ENCODE results near the gene PIF1. TPM values are rescaled to one million over a fixed set of nuclear protein-coding genes. Genes with fewer than 3 reads are reported as not detected.

PIF1 gene
- total and polyA plus RNA-seq, 4 donors: 0.42 to 7.3 (median 0.64) TPM

DNA sequence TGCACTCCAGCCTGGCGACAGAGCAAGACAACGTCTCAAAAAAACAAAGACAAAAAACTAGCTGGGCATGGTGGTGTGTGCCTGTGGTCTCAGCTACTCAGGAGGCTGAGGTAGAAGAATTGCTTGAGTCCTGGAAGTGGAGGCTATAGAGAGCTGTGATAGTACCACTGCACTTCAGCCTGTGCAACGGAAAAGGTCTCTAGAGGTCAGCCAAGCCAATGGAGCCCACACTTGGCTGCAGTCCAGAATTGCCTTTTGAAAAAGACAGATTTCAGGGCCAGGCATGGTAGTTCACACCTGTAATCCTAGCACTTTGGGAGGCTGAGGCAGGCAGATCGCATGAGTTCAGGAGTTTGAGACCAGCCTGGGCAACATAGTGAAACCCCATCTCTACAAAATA is 41.7 kb downstream of the PIF1 start:
- WGBS: 71% methylated on average over 4 of the region's 4 CpGs
- TF ChIP-seq YY1 (IDR thresholded peaks at IDR 0.05): peak; percentile 52
- TF ChIP-seq NR2F2 (IDR thresholded peaks at IDR 0.05): peak; percentile 26
- no peak for TF ChIP-seq ATF3 (IDR thresholded peaks at IDR 0.05)
- TF ChIP-seq SP1 (IDR thresholded peaks at IDR 0.05): peak; percentile 33
- TF ChIP-seq HNF4A (conservative IDR thresholded peaks at IDR 0.05): peak; percentile 49 to 64
- no peak for TF ChIP-seq RAD21 (IDR thresholded peaks at IDR 0.05)
- TF ChIP-seq RXRA (IDR thresholded peaks at IDR 0.05): peak; percentile 47 to 53
- no peaks in the 10 kb centered on the region for H3K27me3 ChIP-seq (ENCODE audit: control insufficient read depth in 4 of 4, insufficient read depth in 4 of 4, low read length in 3 of 4)
- H3K9me3 ChIP-seq (ENCODE audit: control insufficient read depth in 4 of 4, low read length in 3 of 4): no peaks in the 10 kb centered on the region
- H3K27ac ChIP-seq (ENCODE audit: low read depth in 1 of 2, low read length in 2 of 2): no peak overlapping the region
- no peak overlapping the region for H3K4me3 ChIP-seq (ENCODE audit: low read depth in 1 of 3, low read length in 3 of 3)
- H3K36me3 ChIP-seq (ENCODE audit: control insufficient read depth in 4 of 4, insufficient read depth in 3 of 4, low read depth in 1 of 4, low read length in 3 of 4): no peaks in the 10 kb centered on the region
- no peak for DNase-seq (ENCODE audit: low spot score)
- no peak overlapping the region for H3K9ac ChIP-seq (ENCODE audit: low read depth in 1 of 2, low read length in 2 of 2)
- H3K4me1 ChIP-seq (ENCODE audit: control insufficient read depth in 4 of 4, insufficient read depth in 4 of 4, low read length in 3 of 4): peaks cover 10 to 34% (median 31%) of the 10 kb centered on the region in 4 donors

DNA sequence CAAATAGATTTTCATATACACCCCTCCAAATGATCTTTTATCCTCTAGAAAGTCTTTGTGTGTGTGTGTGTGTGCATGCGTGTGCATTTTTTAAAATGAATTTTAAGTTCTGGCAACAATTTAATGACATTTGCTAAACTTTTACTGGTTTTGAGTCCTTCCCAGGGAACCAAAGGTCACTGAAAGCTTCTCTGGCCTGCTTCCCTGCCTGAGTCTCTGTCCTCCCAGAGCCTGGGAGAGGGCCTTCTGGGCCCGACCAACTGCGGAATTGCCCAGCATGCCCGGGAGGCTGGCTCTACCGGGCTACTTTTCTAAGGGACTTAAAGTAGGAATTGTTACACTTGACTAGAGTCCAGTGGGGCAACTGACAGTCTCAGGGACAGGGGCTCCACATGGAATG is 42.7 kb downstream of the PIF1 start:
- H3K9ac ChIP-seq (ENCODE audit: low read depth in 1 of 2, low read length in 2 of 2): peak overlapping the region; percentile 12 to 47
- 37% methylated on average over 5 of the region's 5 CpGs for WGBS
- peaks cover 10 to 34% (median 31%) of the 10 kb centered on the region in 4 donors for H3K4me1 ChIP-seq (ENCODE audit: control insufficient read depth in 4 of 4, insufficient read depth in 4 of 4, low read length in 3 of 4)
- H3K27me3 ChIP-seq (ENCODE audit: control insufficient read depth in 4 of 4, insufficient read depth in 4 of 4, low read length in 3 of 4): no peaks in the 10 kb centered on the region
- DNase-seq (ENCODE audit: low spot score): no peak
- no peaks in the 10 kb centered on the region for H3K36me3 ChIP-seq (ENCODE audit: control insufficient read depth in 4 of 4, insufficient read depth in 3 of 4, low read depth in 1 of 4, low read length in 3 of 4)
- H3K9me3 ChIP-seq (ENCODE audit: control insufficient read depth in 4 of 4, low read length in 3 of 4): no peaks in the 10 kb centered on the region
- H3K4me3 ChIP-seq (ENCODE audit: low read depth in 1 of 3, low read length in 3 of 3): no peak overlapping the region
- peak overlapping the region; percentile 31 to 46 for H3K27ac ChIP-seq (ENCODE audit: low read depth in 1 of 2, low read length in 2 of 2)
- TF ChIP-seq HNF4G (IDR thresholded peaks at IDR 0.05) (no peak), RAD21 (IDR thresholded peaks at IDR 0.05) (no peak), ATF3 (IDR thresholded peaks at IDR 0.05) (no peak), EGR1 (IDR thresholded peaks at IDR 0.05; ENCODE audit: low read depth in 2 of 2) (no peak), FOXA2 (IDR thresholded peaks at IDR 0.05) (no peak), RXRA (IDR thresholded peaks at IDR 0.05) (peak; percentile 42 to 44), NR2F2 (IDR thresholded peaks at IDR 0.05) (peak; percentile 69), ZBTB33 (IDR thresholded peaks at IDR 0.05) (no peak), HNF4A (conservative IDR thresholded peaks at IDR 0.05) (peak; percentile 64 to 74), YY1 (IDR thresholded peaks at IDR 0.05) (peak; percentile 34), GABPA (IDR thresholded peaks at IDR 0.05 in 1 of 2, conservative IDR thresholded peaks at IDR 0.05 in 1 of 2) (peak in 1 of 2 donors; percentile 12), SP1 (IDR thresholded peaks at IDR 0.05) (peak; percentile 70)
- TF ChIP-seq, protein P1, sequence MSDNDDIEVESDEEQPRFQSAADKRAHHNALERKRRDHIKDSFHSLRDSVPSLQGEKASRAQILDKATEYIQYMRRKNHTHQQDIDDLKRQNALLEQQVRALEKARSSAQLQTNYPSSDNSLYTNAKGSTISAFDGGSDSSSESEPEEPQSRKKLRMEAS (IDR thresholded peaks at IDR 0.05): no peak

DNA sequence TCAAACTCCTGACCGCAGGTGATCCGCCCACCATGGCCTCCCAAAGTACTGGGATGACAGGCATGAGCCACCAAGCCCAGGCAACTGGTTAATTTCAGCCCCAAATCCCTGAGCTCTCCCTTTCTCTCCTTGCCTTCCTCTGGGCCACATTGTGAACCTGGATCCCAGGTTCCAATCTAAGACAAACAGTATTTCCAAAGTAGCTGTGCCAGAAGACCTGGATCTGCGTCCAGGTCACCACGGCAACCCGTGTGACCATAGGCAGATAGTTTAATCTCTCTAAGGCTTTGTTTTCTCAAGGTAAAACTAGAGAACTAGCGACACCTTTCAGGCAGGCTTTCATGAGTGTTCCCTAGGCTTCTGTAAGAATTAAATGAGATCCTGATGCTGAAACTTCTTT is 44.1 kb downstream of the PIF1 start:
- Histone ChIP-seq H3K27me3 (ENCODE audit: control insufficient read depth in 4 of 4, insufficient read depth in 4 of 4, low read length in 3 of 4) (no peaks in the 10 kb centered on the region), H3K4me3 (ENCODE audit: low read depth in 1 of 3, low read length in 3 of 3) (no peak overlapping the region), H3K36me3 (ENCODE audit: control insufficient read depth in 4 of 4, insufficient read depth in 3 of 4, low read depth in 1 of 4, low read length in 3 of 4) (no peaks in the 10 kb centered on the region), H3K4me1 (ENCODE audit: control insufficient read depth in 4 of 4, insufficient read depth in 4 of 4, low read length in 3 of 4) (peaks cover 10 to 34% (median 31%) of the 10 kb centered on the region in 4 donors), H3K27ac (ENCODE audit: low read depth in 1 of 2, low read length in 2 of 2) (no peak overlapping the region), H3K9ac (ENCODE audit: low read depth in 1 of 2, low read length in 2 of 2) (no peak overlapping the region), H3K9me3 (ENCODE audit: control insufficient read depth in 4 of 4, low read length in 3 of 4) (no peaks in the 10 kb centered on the region)
- TF ChIP-seq SP1 (IDR thresholded peaks at IDR 0.05) (no peak), RXRA (IDR thresholded peaks at IDR 0.05) (no peak), JUND (IDR thresholded peaks at IDR 0.05) (no peak), HNF4A (conservative IDR thresholded peaks at IDR 0.05) (peak; percentile 67 to 73), REST (IDR thresholded peaks at IDR 0.05) (no peak), ATF3 (IDR thresholded peaks at IDR 0.05) (no peak), TAF1 (conservative IDR thresholded peaks at IDR 0.05) (no peak)
- TF ChIP-seq, protein P1 (IDR thresholded peaks at IDR 0.05): no peak
- WGBS: 54% methylated on average over 6 of the region's 6 CpGs
- no peak for DNase-seq (ENCODE audit: low spot score)

All from liver (tissue), 9 donors.